Cardiac muscle cell (in vitro differentiated cells and primary cell): ENCODE measurements around the gene SERINC5. TPM values are rescaled to one million over a fixed set of nuclear protein-coding genes. Genes with fewer than 3 reads are reported as not detected.
"Not testable (repeated sequence)": the region's sequence is repeated elsewhere in the genome, so short reads cannot be mapped to it uniquely, and the experiment has no call there.

ENCODE experiments used
- DNase-seq, 2 donors: peaks; one replicate each; pipeline versions ENCODE4 v3.0.0 to v3.0.0-alpha.2; 2010 to 2017; ENCODE audit warnings: low read depth in 1 of 2, low spot score in 1 of 2
- H3K27ac ChIP-seq: fragments of 200-600 bp; sonication (generic); 2 replicates; pipeline ENCODE4 v1.5.1; 2016
- H3K27me3 ChIP-seq: fragments of 200-600 bp; sonication (generic); 2 replicates; pipeline ENCODE4 v1.6.0; 2016; ENCODE audit warnings: control low read depth
- H3K36me3 ChIP-seq: fragments of 200-600 bp; sonication (generic); 2 replicates; pipeline ENCODE4 v1.5.1; 2016; ENCODE audit warnings: control low read depth
- H3K4me1 ChIP-seq: fragments of 200-600 bp; sonication (generic); 2 replicates; pipeline ENCODE4 v1.8.1; 2017; ENCODE audit warnings: low read depth, mild to moderate bottlenecking, mixed run types
- H3K4me3 ChIP-seq: fragments of 200-600 bp; sonication (generic); 2 replicates; pipeline ENCODE4 v1.5.1; 2016; ENCODE audit warnings: mild to moderate bottlenecking
- H3K9me3 ChIP-seq: fragments of 200-600 bp; sonication (generic); 2 replicates; pipeline ENCODE4 v1.5.1; 2017; ENCODE audit warnings: low read depth, mild to moderate bottlenecking, control low read depth
- CTCF ChIP-seq: IDR thresholded peaks from 2 replicates; pipeline ENCODE4 v1.5.1; 2012; ENCODE audit warnings: low read depth, mild to moderate bottlenecking, low read length
- polyA plus RNA-seq: library from polyadenylated mRNA; unstranded; fragments of >200 nt; fragmentation: Nextera tagmentation; extraction: Ambion mirVana; gene quantifications from 2 replicates; pipeline ENCODE4 v1.2.1, GENCODE V29; 2016
- total RNA-seq: library from RNA; depleted of rRNA; stranded (reverse); fragments of >200 nt; gene quantifications from 2 replicates; pipeline ENCODE4 v1.2.3, GENCODE V29; 2016

Gene SERINC5
- total and polyA plus RNA-seq, 2 experiments from 2014 or later: 10.8 to 33.6 TPM

DNA sequence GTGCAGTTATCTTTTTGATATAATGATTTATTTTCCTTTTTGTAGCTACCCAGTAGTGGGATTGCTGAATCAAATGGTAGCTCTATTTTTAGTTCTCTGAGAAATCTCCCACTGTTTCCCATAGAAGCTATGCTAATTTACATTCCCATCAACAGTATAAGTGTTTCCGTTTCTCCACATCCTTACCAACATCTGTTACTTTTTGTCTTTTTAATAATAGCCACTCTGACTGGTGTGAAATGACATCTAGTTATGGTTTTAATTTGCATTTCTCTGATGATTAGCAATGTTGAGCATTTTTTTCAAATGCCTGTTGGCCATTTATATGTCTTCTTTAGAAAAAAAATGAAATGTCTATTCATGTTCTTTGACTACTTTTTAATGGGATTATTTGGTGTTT lies 94.7 kb downstream of the SERINC5 start:
- Histone ChIP-seq H3K4me3 (no peak overlapping the region), H3K4me1 (peaks cover 8% of the 10 kb centered on the region), H3K27ac (no peak overlapping the region), H3K27me3 (no peaks in the 10 kb centered on the region), H3K36me3 (peaks cover 30% of the 10 kb centered on the region), H3K9me3 (no peaks in the 10 kb centered on the region)
- TF ChIP-seq CTCF: no peak
- no peak for DNase-seq

DNA sequence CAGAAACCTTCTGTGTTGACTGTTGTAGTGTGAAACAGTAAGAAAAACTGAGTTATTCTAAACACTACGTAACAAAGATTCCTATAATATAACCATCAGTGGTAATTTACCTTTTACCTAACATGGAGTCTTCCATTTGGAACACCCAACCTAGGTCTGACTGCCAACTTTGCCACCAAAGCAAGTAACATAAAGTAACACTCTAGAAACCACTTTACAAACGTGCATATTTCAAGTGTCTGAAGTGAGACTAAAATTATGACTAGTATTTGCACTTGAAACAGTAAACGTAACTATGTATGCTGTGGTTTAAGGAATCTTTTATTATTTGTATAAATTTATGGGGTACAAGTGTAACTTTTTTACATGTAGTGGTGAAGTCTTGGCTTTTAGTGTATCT lies 95.6 kb downstream of the SERINC5 start:
- TF ChIP-seq CTCF: no peak
- Histone ChIP-seq H3K4me3 (no peak overlapping the region), H3K4me1 (peaks cover 1% of the 10 kb centered on the region), H3K9me3 (no peaks in the 10 kb centered on the region), H3K27me3 (no peaks in the 10 kb centered on the region), H3K36me3 (peaks cover 29% of the 10 kb centered on the region), H3K27ac (no peak overlapping the region)
- DNase-seq: no peak

DNA sequence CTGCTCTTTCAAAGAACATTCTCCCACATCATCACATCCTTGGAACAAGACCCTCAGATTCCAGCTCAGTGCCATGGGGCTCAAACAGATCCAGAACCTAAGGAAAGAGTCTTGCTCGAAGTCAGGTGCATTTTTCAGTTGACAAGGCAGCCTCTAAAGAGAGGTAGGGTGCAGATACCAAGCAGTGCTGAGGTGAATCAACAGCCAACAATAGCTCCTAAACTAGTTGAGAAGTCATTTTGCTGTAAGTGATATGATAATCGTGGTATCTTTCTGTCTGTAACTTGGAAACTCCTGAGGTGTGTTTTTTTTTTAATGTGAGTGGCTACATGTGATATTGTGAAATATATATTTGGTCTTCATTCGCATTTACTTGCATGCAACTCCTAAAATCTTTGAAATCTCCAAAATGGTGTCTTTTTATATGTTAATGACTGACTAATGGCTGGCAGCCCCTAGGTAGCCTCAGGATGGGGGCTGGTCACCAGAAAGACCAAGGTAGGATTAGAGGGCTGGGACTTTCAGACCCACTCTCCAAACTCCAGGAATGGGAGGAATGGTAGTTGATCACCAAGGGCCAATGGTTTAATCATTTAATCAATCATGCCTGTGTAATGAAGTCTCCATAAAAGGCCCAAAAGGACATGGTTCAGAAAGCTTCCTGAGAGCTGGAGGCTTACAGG lies 96.6 kb downstream of the SERINC5 start:
- H3K4me1 ChIP-seq: no peaks in the 10 kb centered on the region
- H3K27me3 ChIP-seq: no peaks in the 10 kb centered on the region
- no peaks in the 10 kb centered on the region for H3K9me3 ChIP-seq
- no peak for DNase-seq
- H3K4me3 ChIP-seq: no peak overlapping the region
- TF ChIP-seq CTCF: no peak
- no peak overlapping the region for H3K27ac ChIP-seq
- H3K36me3 ChIP-seq: peaks cover 27% of the 10 kb centered on the region

DNA sequence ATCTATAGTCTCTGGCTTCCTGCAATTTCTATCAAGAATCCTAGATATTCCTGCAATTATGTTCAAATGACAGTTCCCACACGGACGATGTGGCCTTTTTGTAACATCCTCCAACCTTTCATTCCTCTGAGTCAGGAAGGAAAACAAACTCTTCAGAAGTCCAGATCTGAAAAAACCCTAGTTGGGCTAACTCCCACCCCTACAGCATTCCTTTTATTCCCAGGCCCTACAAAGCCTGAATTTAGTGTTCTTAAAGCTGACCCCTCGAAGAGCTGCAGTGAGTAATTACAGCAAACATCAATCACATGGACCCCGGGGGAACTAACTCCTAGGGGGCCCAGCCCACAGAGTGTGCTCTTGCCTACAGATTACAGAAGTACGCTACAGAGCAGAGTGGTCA lies 99.7 kb downstream of the SERINC5 start:
- Histone ChIP-seq H3K4me3 (no peak overlapping the region), H3K36me3 (peaks cover 18% of the 10 kb centered on the region), H3K4me1 (no peaks in the 10 kb centered on the region), H3K27me3 (no peaks in the 10 kb centered on the region), H3K27ac (peak overlapping the region; percentile 54), H3K9me3 (no peaks in the 10 kb centered on the region)
- TF ChIP-seq CTCF: no peak
- no peak for DNase-seq

- Histone ChIP-seq H3K27me3 (no peaks in the 10 kb centered on the region), H3K27ac (no peak overlapping the region), H3K36me3 (peaks cover 13% of the 10 kb centered on the region), H3K4me3 (no peak overlapping the region), H3K4me1 (no peaks in the 10 kb centered on the region), H3K9me3 (no peaks in the 10 kb centered on the region)
- no peak for DNase-seq
- no peak for TF ChIP-seq CTCF
Measured at GRCh38 chr5:80154749-80155148, 101.1 kb downstream of the SERINC5 start.

DNA sequence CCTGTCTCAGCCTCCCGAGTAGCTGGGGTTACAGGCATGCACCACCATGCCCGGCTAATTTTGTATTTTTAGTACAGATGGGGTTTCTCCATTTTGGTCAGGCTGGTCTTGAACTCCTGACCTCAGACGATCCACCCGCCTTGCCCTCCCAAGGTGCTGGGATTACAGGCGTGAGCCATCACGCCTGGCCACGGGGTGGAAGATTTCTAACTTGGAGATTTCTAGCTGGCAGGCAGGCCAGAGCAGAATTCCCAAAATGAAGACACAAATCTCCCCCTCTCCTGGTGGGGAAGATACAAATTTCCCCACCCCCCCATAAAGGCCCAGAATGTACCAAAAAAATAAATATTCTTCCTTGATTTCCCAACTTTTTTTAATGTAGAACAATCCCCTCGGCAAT lies 101.6 kb downstream of the SERINC5 start:
- not testable (repeated sequence) for H3K27ac ChIP-seq, H3K4me1 ChIP-seq, DNase-seq, H3K4me3 ChIP-seq, H3K9me3 ChIP-seq, H3K27me3 ChIP-seq
- H3K36me3 ChIP-seq: peaks cover 12% of the 10 kb centered on the region
